HepG2 (cell line): ENCODE measurements around the gene C17orf58. TPM values are rescaled to one million over a fixed set of nuclear protein-coding genes. Genes with fewer than 3 reads are reported as not detected.

Source experiments
- AGO2 ChIP-seq: fragments of 200-400 bp; formaldehyde crosslinking; optimal IDR thresholded peaks from 2 replicates; pipeline ENCODE3; 2017; ENCODE audit warnings: mild to moderate bottlenecking, low read depth, low read length, moderate library complexity
- ARID5B ChIP-seq: IDR thresholded peaks from 2 replicates; pipeline ENCODE4 v1.4.0; 2020; ENCODE audit warnings: mild to moderate bottlenecking, missing genetic modification reagents
- EED ChIP-seq: sonication (generic); formaldehyde crosslinking; IDR thresholded peaks from 2 replicates; pipeline ENCODE4 v1.5.0; 2020; ENCODE audit warnings: mild to moderate bottlenecking, missing genetic modification reagents
- GLI4 ChIP-seq: sonication (generic); formaldehyde crosslinking; IDR thresholded peaks from 2 replicates; pipeline ENCODE4 v1.5.1; 2020; ENCODE audit warnings: missing genetic modification reagents, mild to moderate bottlenecking, moderate library complexity, borderline replicate concordance
- HES4 ChIP-seq: sonication (generic); formaldehyde crosslinking; IDR thresholded peaks from 2 replicates; pipeline ENCODE4 v1.9.0; 2021; ENCODE audit warnings: mild to moderate bottlenecking, missing genetic modification reagents, borderline replicate concordance
- HMGA1 ChIP-seq: sonication (generic); formaldehyde crosslinking; conservative IDR thresholded peaks from 2 replicates; pipeline ENCODE4 v1.4.0; 2020; ENCODE audit warnings: missing genetic modification reagents
- HOXA3 ChIP-seq: sonication (generic); formaldehyde crosslinking; IDR thresholded peaks from 2 replicates; pipeline ENCODE4 v1.5.0; 2020; ENCODE audit warnings: missing genetic modification reagents
- JUNB ChIP-seq: sonication (generic); formaldehyde crosslinking; IDR thresholded peaks from 2 replicates; pipeline ENCODE4 v1.8.0; 2022; ENCODE audit warnings: missing genetic modification reagents, mild to moderate bottlenecking, borderline replicate concordance
- REPIN1 ChIP-seq: sonication (generic); formaldehyde crosslinking; IDR thresholded peaks from 2 replicates; pipeline ENCODE4 v1.8.0; 2022; ENCODE audit warnings: missing genetic modification reagents, low read depth, mild to moderate bottlenecking, borderline replicate concordance
- SAP130 ChIP-seq: IDR thresholded peaks from 2 replicates; pipeline ENCODE4 v1.6.1; 2016; ENCODE audit warnings: low read depth
- TARDBP ChIP-seq: sonication (generic); formaldehyde crosslinking; IDR thresholded peaks from 2 replicates; pipeline ENCODE4 v1.8.0; 2022; ENCODE audit warnings: mild to moderate bottlenecking, missing genetic modification reagents
- ZFYVE20 ChIP-seq: sonication (generic); formaldehyde crosslinking; IDR thresholded peaks from 2 replicates; pipeline ENCODE4 v1.8.0; 2023; ENCODE audit warnings: low read depth, mild to moderate bottlenecking, moderate library complexity, missing genetic modification reagents, borderline replicate concordance
- ZNF12 ChIP-seq: sonication (generic); formaldehyde crosslinking; IDR thresholded peaks from 2 replicates; pipeline ENCODE4 v1.5.0; 2020; ENCODE audit warnings: missing genetic modification reagents
- ZNF350 ChIP-seq: sonication (generic); formaldehyde crosslinking; IDR thresholded peaks from 2 replicates; pipeline ENCODE4 v1.4.0; 2020; ENCODE audit warnings: mild to moderate bottlenecking, low read depth, missing genetic modification reagents, borderline replicate concordance
- ZNF362 ChIP-seq: sonication (generic); formaldehyde crosslinking; IDR thresholded peaks from 2 replicates; pipeline ENCODE4 v1.4.0; 2020; ENCODE audit warnings: missing genetic modification reagents, mild to moderate bottlenecking, borderline replicate concordance
- ZNF646 ChIP-seq: sonication (generic); formaldehyde crosslinking; IDR thresholded peaks from 2 replicates; pipeline ENCODE4 v1.9.0; 2021; ENCODE audit warnings: mild to moderate bottlenecking, missing genetic modification reagents
- polyA plus RNA-seq, 8 experiments: library from polyadenylated mRNA; depleted of rRNA in 3 of 8; stranded (reverse) in 7 of 8; unstranded in 1 of 8; fragments of >200 nt; fragmentation: Illumina TruSeq in 4 of 8; extraction: Trizol in 4 of 8; gene quantifications; 2 replicates each; pipeline versions ENCODE4 v1.2.1 to v1.2.3, GENCODE V29; 2011 to 2016; ENCODE audit warnings: low read depth in 4 of 8, missing spikeins in 1 of 8, mixed read lengths in 1 of 8; ENCODE audit not compliant: insufficient read depth in 1 of 8
- total RNA-seq, 5 experiments: library from RNA; depleted of rRNA; stranded (reverse); fragments of >200 nt; fragmentation: Illumina TruSeq; extraction: Trizol; gene quantifications; 2 replicates each; pipeline ENCODE4 v1.2.3, GENCODE V29; 2016; ENCODE audit warnings: low read depth in 1 of 5

The C17orf58 gene
- total and polyA plus RNA-seq, 2 of the 13 experiments (the other 11 are each of a cell fraction or from before 2014, with no cell fraction given): 15.6 to 15.8 TPM

- TF ChIP-seq ZNF350 (CRISPR knock-in tag): 0 out of 2 replicates have a peak, but pooled peaks have one; percentile 58
- 0 out of 2 replicates have a peak, but pooled peaks have one; percentile 28 for TF ChIP-seq EED
- TF ChIP-seq REPIN1: 0 out of 2 replicates have a peak, but pooled peaks have one; percentile 16
- 0 out of 2 replicates have a peak, but pooled peaks have one; percentile 21 for TF ChIP-seq GLI4 (CRISPR knock-in tag)
- peak; percentile 22 for TF ChIP-seq AGO2
- no peak for TF ChIP-seq JUNB (CRISPR knock-in tag)
- no peak for TF ChIP-seq HMGA1 (CRISPR knock-in tag)
- 0 out of 2 replicates have a peak, but pooled peaks have one; percentile 1 for TF ChIP-seq HOXA3
- TF ChIP-seq ZNF646 (CRISPR knock-in tag): 0 out of 2 replicates have a peak, but pooled peaks have one; percentile 48
- no peak for TF ChIP-seq ZFYVE20
- TF ChIP-seq TARDBP (CRISPR knock-in tag): peak; percentile 42; the same call in 1 of the 2 replicates
- TF ChIP-seq ARID5B: no peak; the same call in 1 of the 2 replicates
- TF ChIP-seq HES4 (CRISPR knock-in tag): peak; percentile 65; the same call in 1 of the 2 replicates
- TF ChIP-seq ZNF362 (CRISPR knock-in tag): peak; percentile 27; the same call in 1 of the 2 replicates
- 0 out of 2 replicates have a peak, but pooled peaks have one; percentile 21 for TF ChIP-seq ZNF12
- TF ChIP-seq SAP130: peak; percentile 12; the same call in 1 of the 2 replicates
Measured at GRCh38 chr17:67993998-67994361, 2.3 kb downstream of the C17orf58 start (continued).
